Measurements from ENCODE around the gene STK11IP.

STK11IP gene

DNA sequence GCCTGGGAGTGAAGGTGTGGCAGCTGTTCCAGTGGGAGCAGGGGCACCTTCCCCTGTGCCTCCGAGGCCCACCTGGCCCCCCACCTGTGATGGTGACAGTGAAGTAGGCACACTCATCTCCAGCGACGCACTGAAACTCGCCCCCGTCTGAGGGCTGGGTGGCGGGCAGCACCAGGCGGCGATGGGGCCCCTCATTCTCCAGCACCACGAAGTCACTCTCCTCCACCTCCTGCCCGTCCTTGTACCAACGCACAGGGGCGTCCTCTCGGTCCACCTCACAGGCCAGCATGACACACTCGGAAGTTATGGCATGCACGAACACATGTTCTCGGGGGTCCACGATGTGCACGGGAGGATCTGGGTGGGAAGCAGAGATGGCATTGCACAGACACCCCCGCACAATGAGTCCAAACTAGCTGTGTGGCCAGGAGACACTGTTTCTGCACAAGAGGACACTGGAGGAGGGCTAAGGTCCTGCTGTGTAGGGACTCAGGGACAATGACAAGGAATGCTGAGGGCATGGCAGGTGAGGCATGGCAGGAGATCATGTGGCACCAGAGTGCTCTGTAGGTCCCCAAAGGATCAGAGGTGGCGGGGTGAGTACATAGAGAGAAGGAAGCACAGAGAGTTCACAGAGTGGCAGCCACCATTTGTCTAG lies 34.3 kb upstream of the STK11IP start:
- DNase-seq: no peak

DNA sequence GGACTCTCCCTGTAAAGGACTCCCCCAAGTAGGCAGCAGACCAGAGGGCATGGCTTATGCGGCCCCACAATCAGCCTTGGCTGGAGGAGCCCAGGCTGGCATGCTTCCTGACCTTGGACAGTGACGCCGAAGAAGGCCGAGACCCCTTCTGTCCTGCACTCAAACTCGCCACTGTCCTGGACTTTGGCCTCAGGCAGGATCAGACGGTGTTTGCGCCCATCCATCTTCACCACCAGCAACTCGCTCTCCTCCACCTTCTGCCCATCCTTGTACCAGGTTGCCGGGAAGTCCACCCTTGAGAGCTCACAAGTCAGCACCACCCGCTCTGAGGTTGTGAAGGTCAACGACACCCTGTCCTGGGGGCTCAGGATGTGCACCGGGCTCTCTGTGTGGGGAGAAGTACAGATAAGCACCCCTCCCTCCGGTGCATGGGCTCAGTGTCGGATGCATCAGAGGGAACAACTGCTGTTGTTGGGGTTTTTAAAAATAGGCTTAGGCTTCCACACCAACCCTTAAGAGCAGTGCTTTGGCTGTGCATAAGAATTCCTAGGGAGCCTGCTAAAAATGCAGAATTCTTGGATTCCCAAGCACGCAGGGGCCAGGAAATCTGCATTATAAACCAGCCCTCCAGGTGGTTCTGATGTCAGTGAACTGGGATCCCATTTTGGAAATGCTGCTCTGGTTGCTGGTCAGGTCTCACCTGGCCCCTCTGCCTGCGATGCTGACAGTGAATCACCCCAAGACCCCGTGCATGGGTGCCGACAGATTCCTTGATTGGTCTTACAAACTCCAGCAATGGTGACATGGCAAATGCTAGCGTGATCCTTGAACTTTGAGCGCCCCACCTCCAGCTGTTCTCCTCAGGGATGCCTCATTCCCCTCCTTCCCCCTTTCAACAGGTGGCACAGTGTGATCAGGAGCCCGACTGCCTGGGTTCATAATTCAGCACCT lies 32.3 kb upstream of the STK11IP start:
- DNase-seq: no peak

DNA sequence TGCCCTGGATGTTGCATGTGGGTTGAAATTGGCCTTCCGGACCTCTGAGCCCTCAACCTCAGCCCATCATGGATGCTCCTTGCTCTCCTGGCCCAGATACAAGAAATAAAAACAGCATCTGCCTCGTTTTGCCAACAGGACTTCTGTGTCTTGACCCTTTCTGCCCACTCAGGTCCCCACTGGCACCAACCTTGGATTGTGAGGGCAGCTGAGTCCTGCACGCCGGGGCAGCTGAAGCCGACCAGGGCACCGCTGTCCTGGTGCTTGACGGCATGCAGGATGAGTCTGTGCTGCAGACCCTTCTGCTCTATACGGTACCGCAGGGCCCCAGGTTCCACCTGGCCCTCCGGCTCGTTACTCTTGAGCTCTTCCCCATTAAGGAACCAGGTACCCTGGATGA lies 31.0 kb upstream of the STK11IP start:
- no peak for DNase-seq

DNA sequence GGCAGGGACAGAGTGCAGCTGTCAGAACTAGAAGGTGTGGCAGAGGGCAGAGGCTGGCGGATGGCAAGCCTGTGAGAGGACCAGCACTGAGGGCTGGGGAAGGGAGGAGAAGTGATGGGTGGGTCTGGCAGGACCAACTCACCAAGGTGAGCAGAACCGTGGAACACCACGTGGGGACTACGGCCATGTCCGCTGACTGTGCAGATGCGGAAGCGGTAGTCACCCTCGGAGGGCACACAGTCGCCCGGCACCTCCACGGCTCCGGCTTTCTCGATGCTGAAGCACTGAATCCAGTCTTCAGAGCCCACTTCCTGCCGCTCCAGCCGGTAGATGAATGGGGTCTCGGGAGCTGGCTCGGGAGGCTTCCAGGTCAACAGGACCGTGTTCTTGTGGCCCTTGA lies 30.5 kb upstream of the STK11IP start:
- no peak for DNase-seq

DNA sequence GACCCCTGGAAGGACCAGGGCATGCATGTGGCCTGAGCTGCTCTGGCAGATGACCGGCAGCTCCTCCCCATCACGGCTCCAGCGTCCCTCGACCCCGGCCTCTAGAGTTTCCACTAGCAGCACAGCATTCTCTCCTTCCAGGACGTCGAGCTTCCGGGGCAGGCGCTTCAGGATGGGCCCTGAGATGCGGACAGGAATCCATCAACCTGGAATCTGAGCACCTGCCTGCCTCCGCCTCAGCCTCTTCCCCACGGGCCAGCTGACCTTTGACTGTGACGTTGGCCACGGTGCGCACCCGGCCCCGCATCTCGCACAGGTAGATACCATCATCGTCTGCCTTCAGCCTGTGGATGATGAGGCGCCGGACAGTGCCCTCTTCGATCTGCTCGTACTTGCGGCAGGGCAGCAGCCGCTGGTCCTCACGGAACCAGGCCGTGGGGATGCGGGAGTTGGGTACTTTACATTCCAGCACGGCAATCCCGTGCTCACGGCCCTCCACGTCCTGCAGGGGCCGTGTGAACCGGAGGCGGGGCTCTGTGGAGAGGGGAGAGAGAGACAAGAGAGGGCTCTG lies 29.8 kb upstream of the STK11IP start:
- DNase-seq: no peak

DNA sequence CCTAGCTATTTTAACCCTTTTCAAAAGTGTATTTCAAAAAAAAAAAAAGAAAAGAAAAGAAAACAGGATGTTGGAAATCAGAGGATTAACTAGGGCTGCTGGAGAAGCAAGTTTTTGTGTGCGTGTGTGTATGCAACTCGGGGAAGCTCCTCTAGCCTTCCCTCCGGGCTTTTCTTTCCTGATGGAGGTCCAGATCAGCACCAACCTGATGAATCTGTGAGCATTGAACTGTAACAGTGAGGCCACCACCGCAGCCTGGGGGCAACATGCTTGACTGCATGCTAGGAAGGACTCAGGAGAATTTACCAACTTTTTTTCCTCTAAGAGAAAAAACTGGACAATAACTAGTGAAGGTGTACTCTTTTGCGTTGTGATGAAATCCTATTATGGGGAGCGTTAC lies 28.6 kb upstream of the STK11IP start:
- no peak for DNase-seq

DNA sequence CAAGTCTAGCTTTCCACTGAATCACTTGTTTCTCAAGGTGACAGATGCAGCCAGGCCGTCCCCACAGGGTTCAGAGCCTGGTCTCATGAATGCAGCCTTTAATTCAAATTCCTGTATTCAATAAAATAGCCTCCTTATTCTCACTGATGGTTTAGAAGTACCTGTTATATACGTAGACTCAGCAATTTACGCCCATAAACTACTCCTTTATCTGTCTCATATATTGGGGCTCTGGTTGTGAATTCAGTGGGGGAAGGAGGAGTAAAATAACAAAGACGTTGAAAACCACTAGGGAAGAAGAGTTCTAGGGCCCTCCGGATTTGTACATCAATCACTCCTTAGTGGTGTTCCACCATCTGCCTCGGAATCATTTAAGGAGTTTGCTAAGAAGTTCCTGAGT lies 28.0 kb upstream of the STK11IP start:
- no peak for DNase-seq

DNA sequence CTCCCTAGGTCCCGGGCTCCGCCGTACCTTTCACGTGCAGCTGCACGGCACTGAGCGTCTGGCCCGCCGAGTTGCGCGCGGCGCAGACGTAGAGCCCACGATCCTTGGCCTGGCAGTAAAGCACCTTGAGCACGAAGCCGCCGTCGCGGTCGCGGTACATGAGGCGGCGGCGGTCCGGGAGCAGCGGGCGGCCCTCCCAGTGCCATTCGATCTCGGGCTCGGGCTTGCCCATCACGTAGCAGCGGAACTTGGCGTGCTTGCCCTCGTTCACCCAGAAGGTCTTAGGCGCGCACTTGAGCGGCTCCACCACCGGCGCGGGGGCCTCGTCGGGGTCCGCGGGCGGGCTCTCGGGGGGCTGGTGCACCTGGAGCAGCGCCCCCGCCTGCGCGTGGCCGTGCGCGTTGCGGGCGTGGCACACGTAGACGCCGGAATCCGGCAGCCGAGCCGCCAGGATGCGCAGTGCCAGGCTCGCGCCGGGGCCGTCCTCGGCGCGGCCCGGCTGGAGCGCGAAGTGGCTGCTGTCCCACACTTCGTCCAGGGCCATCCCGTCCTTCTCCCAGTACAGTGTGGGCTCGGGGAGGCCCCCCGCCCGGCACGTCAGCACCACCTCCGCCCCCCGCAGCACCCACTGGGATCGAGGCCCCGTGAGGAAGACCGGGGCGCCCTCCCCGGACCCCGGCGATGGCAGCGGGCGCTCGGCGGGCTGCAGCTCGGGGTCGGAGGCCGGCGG lies 27.3 kb upstream of the STK11IP start:
- DNase-seq: peak; percentile 13

DNA sequence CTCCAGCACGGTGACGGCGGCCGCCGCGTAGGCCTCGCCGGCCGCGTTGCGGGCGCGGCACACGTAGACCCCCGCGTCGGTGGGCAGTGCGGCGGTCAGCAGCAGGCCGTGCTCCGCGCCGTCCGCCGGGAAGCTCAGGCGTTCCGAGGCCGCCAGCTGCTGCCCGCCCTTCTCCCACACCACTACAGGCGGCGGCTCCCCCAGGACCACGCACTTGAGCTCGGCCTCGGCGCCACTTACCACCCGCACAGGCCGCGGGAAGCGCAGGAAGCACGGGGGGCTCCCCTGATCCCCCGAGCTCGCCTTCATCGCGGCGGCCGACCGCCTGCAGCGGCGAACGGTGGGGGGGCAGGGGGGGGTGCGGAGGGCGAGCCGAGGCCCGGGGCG lies 26.7 kb upstream of the STK11IP start:
- no peak for DNase-seq

DNA sequence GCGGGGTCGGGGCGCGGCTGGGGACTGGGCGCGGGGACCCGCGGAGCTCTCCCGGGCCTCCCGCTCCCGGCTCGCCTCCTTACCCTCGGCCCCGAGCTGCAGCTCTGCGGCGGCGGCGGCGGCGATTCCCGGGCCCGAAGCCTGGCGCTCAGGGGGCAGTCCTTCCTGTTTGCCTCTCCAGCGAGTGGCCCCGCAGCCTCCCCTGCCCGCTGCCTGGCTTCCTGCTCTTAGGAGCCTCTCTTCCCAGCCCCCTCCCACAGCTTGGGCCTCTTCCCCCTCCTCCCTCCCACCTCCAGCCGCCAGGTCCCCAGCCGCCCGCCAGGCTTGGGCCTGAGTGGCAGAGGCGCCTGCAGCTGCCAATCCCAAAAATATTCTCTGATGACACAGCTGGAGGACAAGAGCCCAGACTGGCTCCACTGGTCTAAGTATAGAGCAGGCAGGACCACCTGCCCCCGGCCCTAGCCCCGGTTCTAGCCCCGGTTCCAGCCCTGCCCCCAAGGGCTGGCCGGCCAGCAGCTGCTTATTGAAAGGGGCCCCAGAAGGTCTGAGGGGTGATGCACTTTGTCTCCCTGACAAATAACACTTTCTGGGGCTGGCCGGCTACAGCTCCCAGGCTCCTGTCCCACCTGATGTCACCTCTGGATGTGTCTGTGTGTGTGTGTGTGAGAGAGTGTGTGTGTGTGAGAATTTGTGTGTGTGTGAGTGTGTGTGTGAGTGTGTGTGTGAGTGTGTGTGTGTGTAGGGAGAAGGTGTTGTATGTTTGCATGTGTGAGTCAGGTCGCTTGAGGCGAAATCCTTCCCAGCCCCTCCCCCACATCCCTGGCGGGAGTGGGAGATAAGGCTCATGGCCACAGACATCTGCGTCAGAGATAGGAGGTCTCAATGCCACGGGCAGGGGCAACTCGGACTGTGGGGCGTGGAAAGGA lies 26.1 kb upstream of the STK11IP start, which contains the start of gene OBSL1:
TSS of gene OBSL1 (minus strand) at position 229 of the 926 bp plus-strand sequence. CDS start 307 bp downstream, outside the sequence.
- peak; percentile 79 for DNase-seq

DNA sequence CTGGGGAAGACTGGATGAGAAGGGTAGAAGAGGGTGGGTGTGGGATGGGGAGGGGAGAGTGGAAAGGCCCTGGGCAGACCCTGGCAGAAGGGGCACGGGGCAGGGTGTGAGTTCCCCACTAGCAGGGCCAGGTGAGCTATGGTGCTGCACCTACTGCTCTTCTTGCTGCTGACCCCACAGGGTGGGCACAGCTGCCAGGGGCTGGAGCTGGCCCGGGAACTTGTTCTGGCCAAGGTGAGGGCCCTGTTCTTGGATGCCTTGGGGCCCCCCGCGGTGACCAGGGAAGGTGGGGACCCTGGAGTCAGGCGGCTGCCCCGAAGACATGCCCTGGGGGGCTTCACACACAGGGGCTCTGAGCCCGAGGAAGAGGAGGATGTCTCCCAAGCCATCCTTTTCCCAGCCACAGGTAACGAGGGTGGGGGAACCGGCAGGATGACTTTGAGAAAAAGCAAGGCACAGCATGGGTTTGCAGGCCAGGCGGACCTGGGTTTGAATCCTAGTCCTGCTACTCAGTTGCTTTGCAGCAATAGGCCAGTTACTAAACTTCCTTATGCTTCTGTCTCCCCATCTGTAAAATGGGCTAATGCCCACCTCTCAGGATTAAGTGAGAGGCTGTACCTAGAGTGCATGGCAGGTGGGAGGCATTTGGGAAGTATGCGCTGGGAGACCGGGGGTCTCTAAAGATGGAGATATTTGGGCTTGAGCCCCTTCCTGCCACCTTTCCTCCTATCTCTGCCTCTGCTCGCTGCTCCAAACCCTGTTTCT lies 25.2 kb upstream of the STK11IP start, which contains the start of gene INHA:
TSS of gene INHA (plus strand) at position 74 of the 765 bp plus-strand sequence. CDS start at position 139, 65 bp downstream.
- no peak for DNase-seq

DNA sequence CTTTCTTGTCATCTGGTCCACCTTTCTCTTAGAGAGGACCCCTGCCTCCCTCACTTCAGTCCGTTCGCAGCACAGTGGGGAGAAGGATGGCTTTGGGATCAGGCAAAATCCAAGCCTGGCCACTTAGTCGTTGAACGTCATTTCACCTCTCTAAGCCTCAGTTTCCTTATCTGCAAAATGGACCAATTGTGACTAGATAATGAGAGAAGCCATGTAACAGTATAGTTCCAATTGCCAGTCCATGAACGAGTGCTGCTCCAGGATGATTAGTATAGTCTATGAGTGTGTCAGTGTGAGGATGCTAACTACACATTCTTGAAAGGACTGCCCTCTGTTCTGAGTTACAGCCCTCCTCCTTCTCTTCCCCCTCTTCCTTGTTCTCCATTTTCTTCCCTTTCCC lies 24.5 kb upstream of the STK11IP start:
- no peak for DNase-seq

DNA sequence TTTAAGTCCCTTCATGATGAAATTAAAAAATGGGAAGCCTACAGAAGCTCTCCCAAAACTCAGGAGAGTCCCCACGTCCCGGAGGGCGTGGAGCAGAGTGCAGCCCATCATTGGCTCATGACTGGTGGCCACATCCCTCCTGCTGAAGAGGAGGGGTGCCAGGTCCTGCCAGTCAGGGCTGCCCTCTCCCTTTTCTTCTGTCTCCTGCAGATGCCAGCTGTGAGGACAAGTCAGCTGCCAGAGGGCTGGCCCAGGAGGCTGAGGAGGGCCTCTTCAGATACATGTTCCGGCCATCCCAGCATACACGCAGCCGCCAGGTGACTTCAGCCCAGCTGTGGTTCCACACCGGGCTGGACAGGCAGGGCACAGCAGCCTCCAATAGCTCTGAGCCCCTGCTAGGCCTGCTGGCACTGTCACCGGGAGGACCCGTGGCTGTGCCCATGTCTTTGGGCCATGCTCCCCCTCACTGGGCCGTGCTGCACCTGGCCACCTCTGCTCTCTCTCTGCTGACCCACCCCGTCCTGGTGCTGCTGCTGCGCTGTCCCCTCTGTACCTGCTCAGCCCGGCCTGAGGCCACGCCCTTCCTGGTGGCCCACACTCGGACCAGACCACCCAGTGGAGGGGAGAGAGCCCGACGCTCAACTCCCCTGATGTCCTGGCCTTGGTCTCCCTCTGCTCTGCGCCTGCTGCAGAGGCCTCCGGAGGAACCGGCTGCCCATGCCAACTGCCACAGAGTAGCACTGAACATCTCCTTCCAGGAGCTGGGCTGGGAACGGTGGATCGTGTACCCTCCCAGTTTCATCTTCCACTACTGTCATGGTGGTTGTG lies 23.0 kb upstream of the STK11IP start:
- DNase-seq: peak; percentile 77

DNA sequence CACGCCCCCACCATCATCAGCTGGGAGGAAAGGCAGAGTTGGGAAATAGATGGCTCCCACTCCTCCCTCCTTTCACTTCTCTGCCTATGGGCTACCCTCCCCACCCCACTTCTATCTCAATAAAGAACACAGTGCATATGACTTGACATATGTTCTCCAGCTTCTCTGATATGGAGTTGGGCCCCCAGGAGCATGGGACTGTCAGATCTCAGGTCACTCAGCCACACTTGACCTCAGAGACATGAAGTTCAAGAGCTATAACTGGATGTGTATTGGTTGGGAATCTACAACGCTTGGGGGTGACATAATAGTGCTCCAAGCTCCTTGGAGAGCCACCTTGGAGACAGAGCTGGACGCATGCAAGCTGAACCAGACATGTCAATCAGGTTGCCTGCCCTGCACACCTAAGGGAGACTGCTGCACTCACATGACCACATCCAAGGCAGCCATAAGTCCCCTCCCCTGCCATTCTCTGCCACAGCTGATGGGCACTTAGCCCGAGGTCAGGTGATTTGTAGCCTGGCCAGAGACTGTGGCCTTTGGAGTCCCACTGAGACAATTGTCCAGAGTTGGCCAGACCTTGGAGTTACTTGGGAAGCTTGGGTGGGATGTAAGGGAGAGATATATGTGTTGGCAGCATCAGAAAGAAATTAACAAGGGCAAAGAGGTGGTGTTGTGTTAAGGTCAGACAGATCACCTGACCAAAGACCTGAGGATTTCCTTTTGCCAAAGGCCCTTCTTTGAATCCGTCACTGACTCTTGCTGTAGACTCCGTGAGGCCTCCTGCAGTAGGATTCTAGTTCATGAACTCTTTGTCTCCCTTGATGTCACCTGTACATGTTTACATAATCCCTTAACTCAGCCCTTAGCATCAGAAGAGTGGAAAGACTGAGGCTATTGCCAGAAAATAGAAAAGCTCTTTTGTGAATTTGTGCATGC lies 21.8 kb upstream of the STK11IP start:
- no peak for DNase-seq

DNA sequence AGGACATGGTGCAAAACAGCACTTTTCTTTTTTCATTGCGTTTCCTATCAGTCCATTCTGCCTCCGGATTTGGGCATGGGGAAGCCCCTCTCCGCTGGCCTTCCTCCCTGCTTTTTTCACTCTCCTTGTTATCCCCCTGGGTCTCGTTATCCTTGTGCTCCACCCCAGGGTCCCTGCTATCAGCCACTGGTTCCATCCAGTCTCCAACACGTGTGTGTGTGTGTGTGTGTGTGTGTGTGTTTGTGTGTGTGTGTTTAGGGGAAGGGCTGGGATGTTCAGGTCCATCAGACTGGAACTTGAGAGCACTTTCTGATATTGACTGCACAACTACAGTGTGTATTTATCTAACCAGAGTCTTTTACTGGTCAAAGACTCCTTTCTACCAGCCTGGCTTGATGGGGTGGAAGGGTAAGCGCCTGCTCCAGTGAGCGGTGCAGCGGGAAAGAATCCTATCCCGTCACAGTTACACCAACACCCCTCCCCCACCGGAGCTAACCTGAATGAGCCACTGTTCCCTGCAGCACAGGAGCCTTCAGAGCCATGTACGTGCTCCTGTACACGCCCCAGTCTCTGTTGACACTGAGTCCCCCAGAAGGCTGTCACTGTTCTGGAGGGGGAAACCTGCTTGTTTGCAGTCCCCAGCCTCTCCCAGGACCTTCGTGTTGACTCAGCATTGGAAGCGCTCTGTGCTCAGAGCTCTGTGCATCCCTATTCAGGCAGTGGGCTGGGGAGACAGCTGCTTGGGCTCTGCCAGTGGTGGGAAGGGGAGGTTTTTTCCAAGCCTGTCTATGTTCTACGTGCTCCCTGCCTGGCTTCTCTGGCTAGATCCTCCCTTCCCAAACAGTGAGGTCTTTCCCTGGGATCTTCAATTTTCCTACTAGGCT lies 20.9 kb upstream of the STK11IP start:
- peak; percentile 60 for DNase-seq

DNA sequence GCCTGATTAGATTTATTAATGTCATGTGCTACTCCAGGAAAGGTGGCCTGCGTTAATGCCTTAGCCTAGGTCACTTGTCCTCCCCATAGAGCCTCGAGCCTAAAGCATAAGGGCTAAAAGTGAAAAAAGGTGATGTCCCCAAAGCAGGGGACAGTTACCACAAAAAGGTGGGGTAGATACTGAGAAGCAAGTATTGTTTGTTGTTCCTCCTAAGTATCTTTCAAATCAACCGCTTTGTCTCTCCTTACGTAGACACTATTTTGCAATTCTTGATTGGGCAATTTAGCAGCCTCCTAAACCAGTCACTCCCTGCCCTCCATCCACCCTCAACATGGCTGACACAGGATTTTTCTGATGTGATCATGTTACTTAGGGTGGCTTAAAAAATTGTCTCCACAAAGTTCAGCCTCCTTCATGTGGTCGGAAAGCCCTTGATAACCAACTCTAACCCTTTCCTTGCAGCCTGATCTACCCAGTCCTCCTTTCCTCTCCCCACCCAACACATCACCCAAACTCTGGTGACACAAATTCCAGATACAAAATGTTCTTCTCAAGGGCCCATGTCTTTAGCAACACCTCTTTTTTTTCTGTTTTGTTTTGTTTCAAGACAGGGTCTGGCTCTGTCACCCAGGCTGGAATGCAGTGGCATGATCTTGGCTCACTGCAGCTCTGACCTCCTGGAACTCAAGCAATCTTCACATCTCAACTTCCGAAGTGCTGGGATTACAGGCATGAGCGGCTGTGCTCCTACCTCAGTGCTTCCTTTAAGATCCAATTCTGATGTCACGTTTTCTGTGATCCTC lies 18.6 kb upstream of the STK11IP start:
- no peak for DNase-seq

DNA sequence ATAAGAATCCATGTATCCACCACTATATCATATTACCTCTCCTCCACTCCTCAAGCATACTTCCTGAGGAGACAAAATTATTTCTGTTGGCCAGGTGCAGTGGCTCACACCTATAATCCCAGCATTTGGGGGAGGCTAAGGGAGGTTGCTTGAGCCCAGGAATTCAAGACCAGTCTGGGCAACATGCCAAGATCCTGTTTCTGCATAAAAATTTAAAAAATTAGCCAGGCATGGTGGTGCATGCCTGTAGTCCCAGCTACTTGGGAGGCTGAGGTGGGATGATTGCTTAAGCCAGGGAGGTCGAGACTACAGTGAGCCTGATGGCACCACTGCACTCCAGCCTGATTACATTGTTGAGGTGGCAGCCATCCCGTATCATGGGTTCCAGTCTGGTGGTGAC lies 16.3 kb upstream of the STK11IP start:
- DNase-seq: no peak
